RWPE1 (cell line): ENCODE data around the gene FPGS.

Experiments
- CTCF ChIA-PET: fragments of 350-600 bp; sonication (Branson Sonifier 250); formaldehyde crosslinking; extraction: SDS; loops from one replicate; lab custom pipeline; 2021; lab: Yijun Ruan, JAX
- POLR2A ChIA-PET: fragments of 400-600 bp; formaldehyde crosslinking; extraction: SDS; loops from one replicate; lab custom pipeline; 2020; ENCODE audit warnings: antibody characterized with exemption; ENCODE audit not compliant: low non-redundant PET; lab: Yijun Ruan, JAX
- DNase-seq: peaks from one replicate; pipeline ENCODE4 v3.0.0; 2012; ENCODE audit warnings: low spot score
- H3K27ac ChIP-seq: fragments of 450-650 bp; 2 replicates; pipeline ENCODE4 v1.5.1; 2017
- CTCF ChIP-seq: fragments of 450-650 bp; conservative IDR thresholded peaks from 2 replicates; pipeline ENCODE4 v1.5.1; 2017; ENCODE audit warnings: low read depth, mild to moderate bottlenecking

FPGS gene

GRCh38 chr9:127791085-127791484 lies 11.6 kb upstream of the FPGS start:
- CTCF ChIA-PET = interaction anchor here (0.6 to 0.9 kb wide), 2 partner anchors 79 to 216 kb away, joined by 3 to 4 read pairs; no protein-coding TSS in a partner anchor
- POLR2A ChIA-PET = no interaction called here
- TF ChIP-seq CTCF = no peak
- peak overlapping the region; percentile 66 for H3K27ac ChIP-seq
- DNase-seq = no peak

GRCh38 chr9:127792417-127793031 lies 10.2 kb upstream of the FPGS start:
- no peak for DNase-seq
- peak overlapping the region; percentile 66 for H3K27ac ChIP-seq
- POLR2A ChIA-PET = interaction anchor here (0.6 to 0.7 kb wide), 3 partner anchors 21 to 106 kb away, joined by 3 to 9 read pairs (median 6); no protein-coding TSS in a partner anchor
- no peak for TF ChIP-seq CTCF
- CTCF ChIA-PET = interaction anchor here (0.6 to 2.0 kb wide), 6 partner anchors 11 to 129 kb away, joined by 3 to 12 read pairs (median 4); no protein-coding TSS in a partner anchor

GRCh38 chr9:127793093-127793708 lies 9.5 kb upstream of the FPGS start:
- no peak for DNase-seq
- ChIA-PET CTCF (interaction anchor here (0.6 to 2.0 kb wide), 5 partner anchors 8 to 128 kb away, joined by 3 to 12 read pairs (median 4); no protein-coding TSS in a partner anchor), POLR2A (interaction anchor here (0.6 to 0.7 kb wide), 2 partner anchors 20 to 126 kb away, joined by 4 to 9 read pairs; no protein-coding TSS in a partner anchor)
- no peak for TF ChIP-seq CTCF
- H3K27ac ChIP-seq = peak overlapping the region; percentile 66

- DNase-seq = no peak
- POLR2A ChIA-PET = no interaction called here
- H3K27ac ChIP-seq = peak overlapping the region; percentile 66
- CTCF ChIA-PET = interaction anchor here (0.8 kb wide), 1 partner anchor 127 kb away, joined by 4 read pairs; no protein-coding TSS in a partner anchor
- TF ChIP-seq CTCF = no peak
Measured at GRCh38 chr9:127794001-127794791, 8.5 kb upstream of the FPGS start.

- H3K27ac ChIP-seq = peak overlapping the region; percentile 72
- DNase-seq = no peak
- POLR2A ChIA-PET = no interaction called here
Measured at GRCh38 chr9:127796225-127796813, 6.4 kb upstream of the FPGS start.

More at GRCh38 chr9:127796225-127796813, 6.4 kb upstream of the FPGS start:
- no peak for TF ChIP-seq CTCF
- CTCF ChIA-PET = interaction anchor here (0.6 to 2.2 kb wide), 2 partner anchors 32 to 74 kb away, joined by 3 to 9 read pairs; no protein-coding TSS in a partner anchor
